AG09309 (cell line): Measurements from ENCODE around the gene FSTL1.

Source experiments
- DNase-seq: peaks from one replicate; pipeline ENCODE4 v3.0.0-alpha.2; 2010; ENCODE audit warnings: low read depth
- H3K4me3 ChIP-seq: 2 replicates; pipeline ENCODE4 v1.5.1; 2011; ENCODE audit warnings: mild to moderate bottlenecking, low read depth, low read length, moderate library complexity; ENCODE audit not compliant: control insufficient read depth
- TF ChIP-seq, protein P1 (sequence below): IDR thresholded peaks from 2 replicates; pipeline ENCODE4 v1.5.1; 2011; ENCODE audit warnings: mild to moderate bottlenecking, low read depth, low read length, inconsistent platforms; ENCODE audit not compliant: insufficient read depth, control insufficient read depth; ENCODE audit errors: missing control alignments

The FSTL1 gene

DNA sequence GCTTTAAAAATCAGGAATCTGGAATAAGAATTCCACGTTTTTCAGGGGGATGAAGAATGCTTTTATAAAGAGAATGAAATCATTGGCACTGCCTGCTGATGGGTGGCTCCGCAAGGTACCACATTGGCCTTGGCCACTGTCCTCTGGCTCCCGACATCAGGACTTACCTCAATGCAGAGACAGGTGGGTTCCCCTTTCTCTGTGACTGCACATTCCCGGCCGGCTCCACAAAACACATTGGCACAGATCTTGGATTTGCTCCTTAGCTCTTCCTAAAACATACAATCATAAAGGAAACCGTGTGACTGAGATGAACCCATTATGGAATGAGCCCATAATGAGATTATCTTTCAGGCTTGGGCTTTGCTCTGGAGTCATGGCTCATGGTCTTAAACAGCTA lies 35.0 kb downstream of the FSTL1 start:
- DNase-seq: no peak

DNA sequence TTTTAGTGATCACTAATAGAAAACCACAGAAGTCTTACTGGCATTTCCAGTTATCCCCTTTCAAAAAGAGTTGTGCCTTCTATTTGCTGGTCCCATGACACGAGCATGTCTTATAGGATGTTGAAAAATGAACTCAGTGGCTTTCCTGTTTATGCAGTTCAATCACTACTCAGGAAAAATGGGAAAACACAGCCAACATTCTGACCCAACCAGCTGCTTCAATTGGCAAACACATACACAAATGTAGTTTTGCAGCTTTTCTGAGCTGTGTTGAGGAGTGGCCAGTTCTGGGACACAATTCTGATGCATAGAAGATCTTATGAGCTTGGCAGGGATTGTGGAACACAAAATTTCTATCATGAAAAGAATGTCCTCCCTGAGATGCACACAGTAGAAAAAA lies 40.3 kb downstream of the FSTL1 start:
- no peak for DNase-seq
- TF ChIP-seq, protein P1, sequence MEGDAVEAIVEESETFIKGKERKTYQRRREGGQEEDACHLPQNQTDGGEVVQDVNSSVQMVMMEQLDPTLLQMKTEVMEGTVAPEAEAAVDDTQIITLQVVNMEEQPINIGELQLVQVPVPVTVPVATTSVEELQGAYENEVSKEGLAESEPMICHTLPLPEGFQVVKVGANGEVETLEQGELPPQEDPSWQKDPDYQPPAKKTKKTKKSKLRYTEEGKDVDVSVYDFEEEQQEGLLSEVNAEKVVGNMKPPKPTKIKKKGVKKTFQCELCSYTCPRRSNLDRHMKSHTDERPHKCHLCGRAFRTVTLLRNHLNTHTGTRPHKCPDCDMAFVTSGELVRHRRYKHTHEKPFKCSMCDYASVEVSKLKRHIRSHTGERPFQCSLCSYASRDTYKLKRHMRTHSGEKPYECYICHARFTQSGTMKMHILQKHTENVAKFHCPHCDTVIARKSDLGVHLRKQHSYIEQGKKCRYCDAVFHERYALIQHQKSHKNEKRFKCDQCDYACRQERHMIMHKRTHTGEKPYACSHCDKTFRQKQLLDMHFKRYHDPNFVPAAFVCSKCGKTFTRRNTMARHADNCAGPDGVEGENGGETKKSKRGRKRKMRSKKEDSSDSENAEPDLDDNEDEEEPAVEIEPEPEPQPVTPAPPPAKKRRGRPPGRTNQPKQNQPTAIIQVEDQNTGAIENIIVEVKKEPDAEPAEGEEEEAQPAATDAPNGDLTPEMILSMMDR: no peak

More for the DNA sequence above, 35.0 kb downstream of the FSTL1 start:
- TF ChIP-seq, protein P1: no peak
- no peak overlapping the region for H3K4me3 ChIP-seq

DNA sequence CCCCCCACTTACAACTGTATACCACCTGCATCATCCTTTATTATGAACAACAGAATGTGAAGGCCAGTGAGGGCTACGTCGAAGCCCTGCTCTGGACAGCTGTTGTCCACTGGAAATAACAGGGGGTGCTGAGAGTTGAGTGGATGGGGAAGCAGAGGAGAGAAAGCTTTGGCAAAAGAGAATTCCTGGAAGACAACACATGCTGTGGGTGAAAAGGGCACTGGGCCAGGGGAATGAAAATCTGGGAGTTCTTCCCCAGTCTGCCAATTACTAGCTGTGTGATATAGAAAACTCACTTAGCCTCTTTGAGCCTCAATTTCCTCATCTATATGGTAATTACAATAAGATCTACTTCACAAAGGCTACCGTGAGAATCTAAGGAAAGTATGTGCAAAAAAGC lies 40.7 kb downstream of the FSTL1 start:
- TF ChIP-seq, protein P1: no peak
- DNase-seq: no peak
- no peak overlapping the region for H3K4me3 ChIP-seq

More for the DNA sequence above, 40.3 kb downstream of the FSTL1 start:
- no peak overlapping the region for H3K4me3 ChIP-seq

DNA sequence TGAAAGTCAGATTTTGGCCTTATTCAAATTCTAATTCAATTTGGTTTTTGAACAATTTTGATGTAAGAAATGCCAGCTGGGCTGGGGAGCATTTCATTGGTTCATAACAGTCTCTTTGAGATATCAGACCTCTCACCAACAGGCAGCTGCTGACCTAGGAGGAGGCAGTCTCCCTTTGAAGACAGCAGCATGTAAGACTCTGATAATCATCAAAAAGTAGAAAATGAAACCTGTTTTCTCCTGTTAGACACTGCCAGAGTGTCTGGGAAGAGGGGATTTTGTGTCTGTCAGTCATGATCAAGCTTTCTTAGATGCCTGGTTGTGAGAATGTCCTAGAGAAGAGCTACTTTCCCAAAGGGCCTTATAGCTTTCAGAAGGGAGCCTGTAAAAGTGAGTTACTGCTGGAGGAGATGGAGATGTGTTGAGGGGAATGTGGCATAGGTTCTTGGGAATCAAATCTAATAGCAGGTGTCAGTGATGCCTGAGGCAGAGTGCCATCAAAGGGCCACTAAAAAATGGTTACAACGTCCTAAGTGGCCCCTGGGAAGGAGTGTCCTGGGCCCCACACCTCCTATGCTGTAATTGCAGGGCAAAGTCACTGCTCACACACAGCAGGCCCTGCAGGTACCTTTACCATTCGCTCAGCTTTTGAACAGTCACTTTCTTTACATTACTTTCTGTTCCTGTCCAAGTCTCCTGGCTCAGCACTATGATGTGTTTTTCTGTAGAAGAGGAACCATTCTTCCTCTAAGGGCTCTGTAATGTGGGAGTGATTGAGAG lies 43.1 kb downstream of the FSTL1 start:
- no peak for DNase-seq
- H3K4me3 ChIP-seq: no peak overlapping the region
- TF ChIP-seq, protein P1: no peak

DNA sequence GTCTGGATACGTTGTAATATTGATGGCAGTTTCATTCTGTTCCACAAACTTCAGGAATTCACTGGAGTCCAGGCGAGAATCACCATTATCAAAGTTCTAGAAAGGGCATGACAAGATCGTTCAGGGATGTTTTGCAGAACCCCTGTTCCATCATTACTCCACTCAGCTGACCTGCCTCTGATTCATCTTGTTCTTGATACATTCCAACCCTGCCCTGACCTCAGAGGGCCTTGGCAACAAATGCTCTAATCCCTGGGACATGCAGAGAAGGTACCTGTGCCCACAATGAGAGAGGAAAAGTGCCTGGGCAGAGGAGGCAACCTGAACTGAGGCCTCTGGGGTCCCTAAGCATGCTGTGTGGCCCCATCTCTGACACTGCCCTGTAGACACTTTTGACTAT lies 45.9 kb downstream of the FSTL1 start:
- TF ChIP-seq, protein P1: no peak
- H3K4me3 ChIP-seq: no peak overlapping the region
- no peak for DNase-seq

DNA sequence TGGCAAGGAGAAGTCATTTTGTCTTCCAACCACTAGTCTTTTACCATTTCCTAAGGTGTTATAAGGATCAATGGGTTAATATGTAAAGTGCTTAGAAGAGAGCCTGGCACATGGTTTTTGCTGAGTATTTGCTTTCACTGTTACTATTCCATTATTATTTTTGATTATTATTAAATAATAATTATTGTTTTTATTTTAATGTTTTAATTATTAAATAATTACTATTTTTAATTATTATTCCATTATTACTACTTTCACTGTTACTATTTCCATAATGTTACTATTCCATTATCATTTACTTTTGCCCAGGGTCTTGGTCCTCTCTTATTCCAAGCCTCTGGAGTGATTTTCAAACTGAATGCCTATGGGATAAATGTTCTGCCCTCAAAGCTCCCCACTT lies 48.5 kb downstream of the FSTL1 start:
- H3K4me3 ChIP-seq: no peak overlapping the region
- DNase-seq: no peak
- TF ChIP-seq, protein P1: no peak

DNA sequence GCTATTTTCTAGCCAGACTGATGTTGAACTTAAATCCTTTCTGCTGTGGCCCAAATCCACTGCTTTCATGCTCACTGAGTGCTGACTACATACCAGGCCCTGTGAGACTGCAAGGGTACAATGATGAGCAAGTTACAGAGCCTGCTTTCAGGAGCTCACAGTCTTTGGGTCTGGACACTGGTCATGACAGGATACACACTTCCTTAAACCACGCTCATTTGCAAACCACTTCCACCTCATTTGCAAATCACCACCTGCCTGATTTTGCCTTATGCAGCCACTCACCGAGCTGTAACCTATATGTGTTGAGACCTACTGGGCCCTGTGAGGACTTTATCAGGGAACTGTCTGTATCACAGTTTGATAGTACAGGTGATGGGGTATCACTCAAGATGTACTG lies 51.4 kb downstream of the FSTL1 start:
- TF ChIP-seq, protein P1: no peak
- no peak overlapping the region for H3K4me3 ChIP-seq
- DNase-seq: no peak
